Fibroblast of skin of right biceps (primary cell): ENCODE results near the gene PTGER4.
"Not testable (repeated sequence)": the region's sequence is repeated elsewhere in the genome, so short reads cannot be mapped to it uniquely, and the experiment has no call there.

Experiments used
- DNase-seq: peaks from one replicate; pipeline ENCODE4 v3.0.0-alpha.2; 2013

Gene PTGER4

GRCh38 chr5:40694433-40694832, 14.7 kb downstream of the PTGER4 start:
- DNase-seq = no peak

DNA sequence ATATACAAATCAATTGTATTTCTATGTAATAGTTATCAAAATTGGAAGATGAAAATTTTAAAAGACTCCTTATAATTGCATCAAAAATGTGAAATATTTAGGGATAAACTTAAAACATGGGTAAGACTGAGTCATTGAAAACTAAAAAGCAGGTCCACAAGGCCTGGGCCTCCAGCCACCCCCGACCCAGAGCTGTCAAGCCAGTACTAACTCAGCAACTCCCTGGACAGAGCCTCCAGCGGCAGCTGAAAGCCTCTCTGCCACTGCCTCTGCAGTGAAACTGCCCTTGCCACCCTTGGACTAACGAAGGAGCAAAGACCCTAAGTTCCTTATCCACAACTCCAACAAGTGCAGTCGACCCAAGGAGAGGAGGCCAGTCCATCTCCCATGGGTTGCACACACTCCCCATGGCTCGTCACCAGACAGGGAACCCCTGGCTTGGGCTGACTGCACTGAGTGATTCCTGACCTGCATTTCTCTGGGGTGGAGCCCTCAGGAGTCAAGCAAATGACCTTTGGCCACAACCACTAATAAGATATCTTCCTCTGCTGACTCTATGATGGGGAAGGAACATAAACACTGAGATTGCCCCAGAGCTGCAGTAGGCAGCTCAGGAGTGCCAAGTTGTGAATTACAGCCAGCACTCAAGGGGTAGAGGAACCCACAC, 20.5 kb downstream of the PTGER4 start:
- no peak for DNase-seq

DNA sequence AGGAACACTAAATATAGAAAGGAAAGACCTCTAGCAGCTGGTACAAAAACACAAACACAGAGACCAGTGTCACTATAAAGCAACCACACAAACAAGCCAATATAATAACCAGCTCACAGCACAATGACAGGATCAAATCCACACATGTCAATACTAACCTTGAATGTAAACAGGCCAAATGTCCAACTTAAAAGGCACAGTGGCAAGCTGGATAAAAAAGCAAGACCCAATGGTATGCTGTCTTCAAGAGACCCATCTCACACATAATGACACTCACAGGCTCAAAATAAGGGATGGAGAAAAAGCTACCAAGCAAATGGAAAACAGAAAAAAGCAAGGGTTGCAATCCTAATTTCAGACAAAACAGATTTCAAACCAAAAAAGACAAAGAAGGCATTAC, 22.3 kb downstream of the PTGER4 start:
- not testable (repeated sequence) for DNase-seq

- not testable (repeated sequence) for DNase-seq
Observed at GRCh38 chr5:40705484-40705883, 25.8 kb downstream of the PTGER4 start.

- not testable (repeated sequence) for DNase-seq
Observed at GRCh38 chr5:40710575-40710974, 30.9 kb downstream of the PTGER4 start.

DNA sequence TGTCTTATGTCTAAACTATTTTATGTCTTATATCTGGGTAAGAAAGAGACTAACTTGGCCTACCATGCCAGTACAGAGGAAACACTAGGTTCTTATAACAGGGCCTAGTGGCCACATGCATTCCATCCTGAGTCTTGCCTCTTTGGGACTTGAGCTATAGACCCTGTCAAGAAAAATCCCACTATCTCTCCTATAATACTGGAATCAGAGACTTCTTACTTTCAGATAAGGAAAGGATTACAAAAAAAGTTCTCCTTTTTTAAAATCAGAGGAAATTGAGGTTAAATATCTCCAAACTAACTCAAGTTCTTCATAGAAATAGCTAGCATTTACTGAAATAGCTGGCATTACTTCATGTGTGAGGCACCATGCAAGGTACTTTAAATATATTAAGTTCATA, 34.3 kb downstream of the PTGER4 start:
- no peak for DNase-seq

DNA sequence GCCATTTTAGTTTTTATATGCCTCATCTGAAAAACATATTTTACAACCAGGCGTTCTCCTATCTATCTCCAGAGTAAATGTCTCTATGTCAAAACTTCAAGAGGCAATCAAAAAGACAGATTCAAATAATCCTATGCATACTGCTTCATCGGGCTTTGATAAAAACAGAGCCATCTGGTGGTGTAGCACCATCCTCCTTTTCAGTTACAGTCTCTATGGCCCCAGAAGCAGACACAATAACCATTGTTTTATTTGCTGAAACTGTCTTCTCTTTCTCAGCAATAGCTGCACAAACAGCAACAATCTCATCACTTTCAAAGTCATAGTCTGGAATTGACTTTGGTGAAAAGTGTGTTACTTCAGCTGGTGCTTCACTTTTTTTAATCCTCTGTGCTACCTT, 36.3 kb downstream of the PTGER4 start:
- DNase-seq = no peak

DNA sequence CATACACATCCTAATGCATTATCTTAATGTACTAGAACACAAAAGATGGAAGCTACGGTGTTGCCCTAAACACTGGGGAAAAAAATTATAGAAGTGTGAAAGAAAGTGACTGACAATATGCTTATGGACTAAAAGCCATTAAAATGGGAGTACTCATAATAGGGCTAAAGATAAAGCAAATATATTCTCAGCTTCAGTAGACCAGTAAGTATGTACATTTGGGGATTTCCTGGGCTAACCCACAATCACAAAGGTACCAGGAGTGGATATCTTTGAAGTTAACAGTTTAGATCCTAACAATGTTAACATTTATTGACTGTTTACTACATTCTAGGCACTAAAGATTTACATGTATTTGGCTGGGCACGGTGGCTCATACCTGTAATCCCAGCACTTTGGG, 36.9 kb downstream of the PTGER4 start:
- DNase-seq = no peak

GRCh38 chr5:40717281-40717680, 37.6 kb downstream of the PTGER4 start:
- peak; percentile 47 for DNase-seq

DNA sequence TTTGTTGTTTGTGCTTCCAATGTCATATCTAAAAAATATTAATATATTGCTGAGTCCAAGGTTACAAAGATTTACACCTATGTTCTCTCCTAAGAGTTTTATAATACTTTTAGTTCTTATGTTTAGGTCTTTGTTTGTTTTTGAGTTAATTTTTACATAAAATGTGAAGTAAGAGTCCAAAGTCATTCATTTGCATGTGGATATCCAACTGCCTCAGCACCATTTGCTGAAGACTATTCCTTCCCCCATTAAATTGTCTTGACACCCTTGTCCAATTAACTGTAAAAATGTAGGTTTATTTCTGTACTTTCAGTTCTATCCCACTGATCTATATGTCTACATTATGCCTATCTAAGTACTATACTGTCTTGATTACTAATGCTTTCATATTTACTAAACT, 40.4 kb downstream of the PTGER4 start:
- DNase-seq = no peak

- not testable (repeated sequence) for DNase-seq
Observed at GRCh38 chr5:40722497-40722911, 42.8 kb downstream of the PTGER4 start.

- DNase-seq = no peak
Observed at GRCh38 chr5:40733434-40733833, 53.7 kb downstream of the PTGER4 start.

DNA sequence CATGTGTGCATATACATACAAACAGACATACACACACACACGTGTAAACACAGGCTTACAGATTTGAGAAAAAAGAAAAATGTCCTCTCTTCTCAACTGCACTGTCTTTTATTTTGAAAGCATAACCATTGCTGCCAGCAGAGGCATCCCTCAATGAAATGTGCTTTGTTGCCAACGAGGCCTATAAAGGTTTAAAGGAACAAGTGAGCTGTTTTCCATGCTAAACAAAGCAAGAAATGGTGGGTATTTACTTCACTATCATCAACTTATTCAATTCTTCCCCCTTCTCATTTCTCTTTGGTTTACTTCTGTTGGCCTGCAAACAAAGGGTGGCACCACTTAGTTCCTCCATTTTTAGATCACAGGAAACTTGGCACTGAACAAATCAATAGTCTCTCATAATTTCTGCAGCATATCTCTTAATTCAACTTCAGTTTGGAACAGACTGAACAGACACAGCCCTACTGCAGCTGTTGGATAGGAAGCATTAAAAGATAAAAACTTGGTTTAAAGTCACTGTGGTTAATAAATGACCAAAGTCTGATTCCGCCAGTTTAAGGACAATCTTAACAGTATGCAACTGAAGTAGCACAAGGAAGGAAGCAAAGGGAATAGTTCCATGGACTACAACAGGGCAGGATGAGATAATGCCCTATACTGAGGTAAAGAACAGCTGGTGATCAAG, 54.3 kb downstream of the PTGER4 start:
- DNase-seq = no peak

GRCh38 chr5:40734986-40735385, 55.3 kb downstream of the PTGER4 start:
- DNase-seq = peak; percentile 74

DNA sequence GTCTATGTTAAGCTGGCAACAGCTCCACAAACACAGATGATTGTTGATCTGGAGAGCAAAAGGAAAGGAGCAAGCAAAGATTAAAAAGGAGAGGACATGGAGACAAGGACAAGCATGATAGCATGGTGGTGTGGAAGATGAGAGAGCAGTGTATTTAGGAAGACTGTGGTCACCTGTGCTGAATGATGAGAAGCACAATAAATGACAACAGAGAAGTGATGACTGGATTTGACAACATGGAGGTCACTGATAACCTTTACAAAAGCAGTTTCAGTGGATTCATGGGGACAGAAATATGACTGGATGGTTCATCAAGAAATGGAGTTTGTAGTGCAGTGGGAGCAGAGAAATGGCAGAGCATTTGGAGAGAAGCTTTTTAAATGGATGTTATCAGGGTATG, 55.9 kb downstream of the PTGER4 start:
- no peak for DNase-seq

DNA sequence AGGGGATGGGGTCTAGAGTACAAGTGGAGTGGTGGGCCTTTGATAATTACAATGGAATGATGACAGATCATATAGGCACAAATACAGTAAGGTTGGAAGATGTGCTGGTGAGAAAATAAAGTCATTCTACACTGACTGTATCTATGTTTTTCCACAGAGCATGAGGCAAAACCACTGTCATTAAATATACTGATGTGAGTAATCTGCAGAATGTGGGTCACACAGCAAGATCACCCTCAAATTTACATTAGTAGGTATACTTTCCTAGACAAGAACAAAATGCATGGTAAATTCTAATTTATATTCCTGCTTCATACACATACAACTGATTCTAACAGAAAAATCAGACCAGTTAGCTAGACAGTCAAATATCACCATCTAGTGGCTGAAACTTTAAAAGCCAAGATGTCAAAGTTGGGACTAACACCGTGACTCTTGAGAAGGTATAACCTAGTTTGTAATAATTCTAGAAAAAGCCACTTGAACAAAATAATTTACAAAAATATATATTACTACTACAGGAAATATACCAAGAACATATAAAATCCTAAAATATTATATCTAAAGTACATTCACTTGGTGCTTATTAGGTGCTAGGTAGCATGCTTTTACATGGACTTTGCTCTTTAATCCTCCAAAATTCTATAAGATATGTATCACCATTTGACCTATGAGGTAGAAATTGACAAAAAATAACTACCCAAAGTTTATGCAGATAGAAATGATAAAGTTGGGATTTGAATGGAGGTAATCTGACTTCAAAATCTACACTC, 56.6 kb downstream of the PTGER4 start:
- peak; percentile 65 for DNase-seq

DNA sequence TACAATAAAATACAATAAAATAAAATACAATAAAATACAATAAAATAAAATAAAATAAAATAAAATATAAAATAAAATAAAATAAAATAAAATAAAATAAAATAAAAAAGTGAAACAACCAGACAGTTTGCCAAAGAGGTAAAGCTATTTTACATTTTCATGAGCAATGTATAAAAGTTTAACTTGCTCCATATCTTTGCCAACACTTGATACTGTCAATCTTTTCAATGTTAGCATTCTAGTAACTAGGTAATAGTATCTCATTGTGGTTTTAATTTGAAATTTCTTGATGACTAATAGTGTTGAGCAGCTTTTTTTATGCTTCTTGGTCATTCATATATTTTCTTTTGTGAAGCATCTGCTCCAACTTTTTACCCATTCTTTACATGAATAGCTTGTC, 58.8 kb downstream of the PTGER4 start:
- DNase-seq = peak; percentile 16
